Activated T-helper 17 cell treated with anti-CD3 and anti-CD28 coated beads, Interleukin-2, amount 50 U/mL, for 72 hours (primary cell): ENCODE data around the gene SCG5. TPM values are rescaled to one million over a fixed set of nuclear protein-coding genes. Genes with fewer than 3 reads are reported as not detected.
"Not testable (repeated sequence)": the region's sequence is repeated elsewhere in the genome, so short reads cannot be mapped to it uniquely, and the experiment has no call there.

Experiments
- ATAC-seq: fragments of 150-1000 bp; cut with Tn5 transposase; replicated peaks from 2 replicates; pipeline ENCODE4 v1.10.0; 2021; ENCODE audit warnings: mild to moderate bottlenecking, moderate library complexity
- H3K27ac Mint-ChIP-seq: one replicate; pipeline ENCODE4 v1.8.0; 2022; ENCODE audit warnings: mixed read lengths
- H3K27me3 Mint-ChIP-seq: one replicate; pipeline ENCODE4 v1.8.0; 2022; ENCODE audit warnings: mixed read lengths
- H3K36me3 Mint-ChIP-seq: one replicate; pipeline ENCODE4 v1.8.0; 2022; ENCODE audit warnings: low read depth, mild to moderate bottlenecking, mixed read lengths
- H3K4me1 Mint-ChIP-seq: one replicate; pipeline ENCODE4 v1.8.0; 2022; ENCODE audit warnings: mixed read lengths
- H3K4me3 Mint-ChIP-seq: one replicate; pipeline ENCODE4 v1.8.0; 2022; ENCODE audit warnings: mild to moderate bottlenecking, mixed read lengths
- H3K9me3 Mint-ChIP-seq: one replicate; pipeline ENCODE4 v1.8.0; 2022; ENCODE audit warnings: mixed read lengths
- total RNA-seq, 2 donors: library from RNA; stranded (reverse); gene quantifications; one replicate each; pipeline ENCODE4 v1.2.3, GENCODE V29; 2022

SCG5 gene
- 1 to 10 TPM; 2.9 to 3.5 TPM for total RNA-seq

DNA sequence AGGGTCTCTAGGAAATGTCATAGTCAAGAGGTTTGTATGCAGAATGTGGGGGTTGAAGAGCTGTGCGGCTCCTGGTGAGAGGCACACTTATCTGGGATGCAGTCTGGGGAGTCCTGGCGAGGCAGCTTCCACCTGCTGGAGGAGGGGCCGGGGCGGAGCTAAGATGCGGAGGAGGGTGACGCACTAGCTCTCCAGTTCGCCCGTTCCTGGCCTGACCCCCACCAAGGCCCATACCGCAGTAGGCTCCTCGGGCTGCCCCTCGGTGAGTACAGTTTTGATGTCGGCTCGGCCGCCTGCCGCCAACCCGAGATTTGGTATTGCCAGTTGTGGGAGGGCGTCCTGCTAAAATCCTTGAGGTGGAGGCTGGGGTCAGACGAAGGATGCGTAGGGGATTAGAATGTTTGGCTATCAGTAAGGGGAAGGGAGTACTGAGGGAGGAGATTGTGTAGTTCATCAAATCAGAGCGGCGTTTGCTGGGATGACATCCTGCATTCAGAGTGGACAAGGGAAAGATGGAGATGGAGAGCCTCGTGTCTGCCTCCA lies at the start of gene SCG5:
Gene SCG5 (plus strand): TSS at position 194 of the 543 bp plus-strand sequence. CDS start 1,883 bp downstream, outside the sequence.
- Mint-ChIP-seq H3K4me3 (no peak within 1 kb of the TSS), H3K9me3 (no peaks in the 10 kb centered on the region), H3K27ac (no peak within 1 kb of the TSS), H3K36me3 (peaks cover 15% of the 10 kb centered on the region), H3K27me3 (no peaks in the 10 kb centered on the region), H3K4me1 (no peaks in the 10 kb centered on the region)
- ATAC-seq: no peak

DNA sequence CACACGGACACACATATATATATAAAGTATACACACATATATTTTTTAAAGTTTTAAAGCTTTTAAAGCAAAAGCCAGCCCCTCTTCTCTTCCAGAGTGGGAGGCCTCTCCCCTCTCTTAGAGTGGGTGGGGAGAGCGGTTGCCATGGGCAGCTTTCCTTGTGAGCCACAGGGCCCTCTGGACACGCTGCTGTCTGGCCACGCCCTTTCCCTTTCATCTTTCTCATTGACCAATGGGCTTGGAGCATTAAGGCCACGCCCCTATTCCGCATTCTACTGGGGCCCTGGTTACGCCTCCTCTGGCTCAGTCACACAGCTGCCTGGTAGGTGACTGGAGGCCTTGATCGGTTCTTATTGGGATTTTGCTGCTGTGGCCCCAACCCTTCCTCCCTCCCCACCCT lies 48.4 kb upstream of the SCG5 start, which contains the start of gene GOLGA8N:
Gene GOLGA8N (plus strand): TSS at position 306 of the 400 bp plus-strand sequence.
- H3K27me3 Mint-ChIP-seq: not testable (repeated sequence)

DNA sequence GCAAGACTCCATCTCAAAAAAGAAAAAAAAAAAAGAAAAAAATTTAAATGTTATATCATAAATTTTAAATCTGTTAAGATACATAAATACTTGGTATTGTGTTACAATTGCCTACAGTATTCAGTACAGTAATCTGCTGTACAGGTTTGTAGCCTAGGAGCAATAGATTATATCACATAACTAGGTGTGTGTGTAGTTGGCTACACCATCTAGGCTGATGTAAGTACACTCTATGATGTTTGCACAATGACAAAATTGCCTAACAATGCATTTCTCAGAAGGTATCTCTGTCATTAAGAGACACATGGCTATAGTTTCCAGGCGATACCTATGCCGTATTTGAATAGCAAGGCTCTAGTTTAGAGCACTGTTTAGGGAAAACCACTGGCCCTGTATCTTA lies 32.0 kb upstream of the SCG5 start:
- not testable (repeated sequence) for H3K9me3 Mint-ChIP-seq, H3K36me3 Mint-ChIP-seq, H3K4me3 Mint-ChIP-seq, ATAC-seq, H3K27me3 Mint-ChIP-seq, H3K27ac Mint-ChIP-seq, H3K4me1 Mint-ChIP-seq

More for the DNA sequence above, 48.4 kb upstream of the SCG5 start, which contains the start of gene GOLGA8N:
- H3K36me3 Mint-ChIP-seq, H3K9me3 Mint-ChIP-seq, H3K4me3 Mint-ChIP-seq, H3K27ac Mint-ChIP-seq, ATAC-seq, H3K4me1 Mint-ChIP-seq: not testable (repeated sequence)

- H3K4me3 Mint-ChIP-seq, ATAC-seq, H3K27me3 Mint-ChIP-seq, H3K36me3 Mint-ChIP-seq, H3K9me3 Mint-ChIP-seq, H3K27ac Mint-ChIP-seq, H3K4me1 Mint-ChIP-seq: not testable (repeated sequence)
Observed at GRCh38 chr15:32610719-32611118, 30.8 kb upstream of the SCG5 start.

DNA sequence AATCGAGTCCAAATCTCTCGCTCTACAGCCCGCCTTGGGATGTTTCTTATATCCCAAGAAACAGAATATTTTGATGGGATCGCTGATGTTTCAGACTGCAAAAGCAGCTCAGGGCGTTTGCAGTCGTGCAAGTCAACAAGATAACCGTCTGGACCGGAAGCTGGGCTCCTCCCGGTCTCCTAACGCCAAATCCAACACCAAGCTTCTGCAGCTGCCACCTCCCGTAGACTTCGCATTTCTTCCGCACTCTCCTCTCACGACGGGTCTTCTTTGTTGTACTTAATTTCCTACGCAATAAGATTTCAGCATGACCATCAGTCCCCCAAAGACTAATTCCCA lies 26.8 kb upstream of the SCG5 start:
- peak; percentile 53 for ATAC-seq
- H3K27me3 Mint-ChIP-seq, H3K9me3 Mint-ChIP-seq, H3K4me1 Mint-ChIP-seq: not testable (repeated sequence)
- peaks cover 22% of the 10 kb centered on the region for H3K36me3 Mint-ChIP-seq
- peak overlapping the region; percentile 87 for H3K27ac Mint-ChIP-seq
- H3K4me3 Mint-ChIP-seq: peak overlapping the region; percentile 99

- Mint-ChIP-seq H3K36me3 (peaks cover 22% of the 10 kb centered on the region), H3K27ac (peak within 1 kb of the TSS; percentile 87), H3K4me3 (peak within 1 kb of the TSS; percentile 99)
- ATAC-seq: peak; percentile 82
- not testable (repeated sequence) for H3K4me1 Mint-ChIP-seq, H3K27me3 Mint-ChIP-seq, H3K9me3 Mint-ChIP-seq
Observed at GRCh38 chr15:32615051-32615870, 26.2 kb upstream of the SCG5 start, which contains the start of gene ARHGAP11A. TSS of gene ARHGAP11A (plus strand) at chr15:32615504. CDS start at chr15:32616212, 708 bp downstream.

GRCh38 chr15:32615871-32616426 lies 25.6 kb upstream of the SCG5 start:
- H3K4me3 Mint-ChIP-seq: peak overlapping the region; percentile 99
- peaks cover 22% of the 10 kb centered on the region for H3K36me3 Mint-ChIP-seq
- H3K4me1 Mint-ChIP-seq, H3K27me3 Mint-ChIP-seq, H3K9me3 Mint-ChIP-seq: not testable (repeated sequence)
- H3K27ac Mint-ChIP-seq: peak overlapping the region; percentile 87
- peak; percentile 34 for ATAC-seq

GRCh38 chr15:32636410-32636809 lies 5.1 kb upstream of the SCG5 start:
- no peaks in the 10 kb centered on the region for H3K27me3 Mint-ChIP-seq
- no peak overlapping the region for H3K27ac Mint-ChIP-seq
- H3K9me3 Mint-ChIP-seq: no peaks in the 10 kb centered on the region
- peaks cover 52% of the 10 kb centered on the region for H3K36me3 Mint-ChIP-seq
- no peaks in the 10 kb centered on the region for H3K4me1 Mint-ChIP-seq
- ATAC-seq: no peak
- no peak overlapping the region for H3K4me3 Mint-ChIP-seq

DNA sequence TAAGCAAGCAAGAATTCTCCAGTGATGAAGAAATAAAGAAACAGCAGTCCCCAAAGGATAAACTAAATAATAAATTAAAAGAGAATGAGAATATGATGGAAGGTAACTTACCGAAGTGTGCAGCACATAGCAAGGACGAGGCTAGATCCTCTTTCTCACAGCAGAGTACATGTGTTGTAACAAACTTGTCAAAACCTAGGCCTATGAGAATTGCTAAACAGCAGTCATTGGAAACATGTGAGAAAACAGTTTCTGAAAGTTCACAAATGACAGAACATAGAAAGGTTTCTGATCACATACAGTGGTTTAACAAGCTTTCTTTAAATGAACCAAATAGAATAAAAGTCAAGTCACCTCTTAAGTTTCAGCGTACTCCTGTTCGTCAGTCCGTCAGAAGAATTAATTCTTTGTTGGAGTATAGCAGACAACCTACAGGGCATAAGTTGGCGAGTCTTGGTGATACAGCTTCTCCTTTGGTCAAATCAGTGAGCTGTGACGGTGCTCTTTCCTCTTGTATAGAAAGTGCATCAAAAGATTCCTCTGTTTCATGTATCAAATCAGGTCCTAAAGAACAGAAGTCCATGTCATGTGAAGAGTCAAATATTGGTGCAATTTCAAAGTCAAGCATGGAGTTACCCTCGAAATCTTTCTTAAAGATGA lies 4.5 kb upstream of the SCG5 start:
- Mint-ChIP-seq H3K27ac (no peak overlapping the region), H3K9me3 (no peaks in the 10 kb centered on the region), H3K36me3 (peaks cover 52% of the 10 kb centered on the region), H3K4me3 (no peak overlapping the region), H3K27me3 (no peaks in the 10 kb centered on the region), H3K4me1 (no peaks in the 10 kb centered on the region)
- no peak for ATAC-seq

DNA sequence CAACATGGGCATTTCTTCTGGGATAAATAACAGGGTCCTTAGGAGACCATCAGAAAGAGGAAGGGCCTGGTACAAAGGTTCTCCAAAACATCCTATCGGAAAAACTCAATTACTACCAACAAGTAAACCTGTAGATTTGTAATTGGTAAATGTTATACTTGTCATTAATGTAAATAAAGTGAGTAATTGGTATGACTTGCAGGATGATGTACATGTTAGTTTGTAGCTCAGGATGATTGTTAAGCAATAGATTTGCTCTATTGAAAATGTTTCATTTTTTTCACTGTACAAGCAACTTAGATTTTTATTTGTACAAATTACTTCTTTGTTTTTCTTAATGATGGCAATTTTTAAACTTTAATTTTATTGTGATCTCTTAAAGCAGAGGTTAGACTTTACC lies 3.8 kb upstream of the SCG5 start:
- Mint-ChIP-seq H3K27me3 (no peaks in the 10 kb centered on the region), H3K36me3 (peaks cover 51% of the 10 kb centered on the region), H3K4me1 (no peaks in the 10 kb centered on the region), H3K4me3 (no peak overlapping the region), H3K27ac (no peak overlapping the region), H3K9me3 (no peaks in the 10 kb centered on the region)
- no peak for ATAC-seq

- no peak overlapping the region for H3K4me3 Mint-ChIP-seq
- H3K9me3 Mint-ChIP-seq: no peaks in the 10 kb centered on the region
- H3K36me3 Mint-ChIP-seq: peaks cover 6% of the 10 kb centered on the region
- no peak overlapping the region for H3K27ac Mint-ChIP-seq
- H3K4me1 Mint-ChIP-seq: no peaks in the 10 kb centered on the region
- ATAC-seq: no peak
- H3K27me3 Mint-ChIP-seq: no peaks in the 10 kb centered on the region
Observed at GRCh38 chr15:32642667-32643435, 1.3 kb downstream of the SCG5 start.

DNA sequence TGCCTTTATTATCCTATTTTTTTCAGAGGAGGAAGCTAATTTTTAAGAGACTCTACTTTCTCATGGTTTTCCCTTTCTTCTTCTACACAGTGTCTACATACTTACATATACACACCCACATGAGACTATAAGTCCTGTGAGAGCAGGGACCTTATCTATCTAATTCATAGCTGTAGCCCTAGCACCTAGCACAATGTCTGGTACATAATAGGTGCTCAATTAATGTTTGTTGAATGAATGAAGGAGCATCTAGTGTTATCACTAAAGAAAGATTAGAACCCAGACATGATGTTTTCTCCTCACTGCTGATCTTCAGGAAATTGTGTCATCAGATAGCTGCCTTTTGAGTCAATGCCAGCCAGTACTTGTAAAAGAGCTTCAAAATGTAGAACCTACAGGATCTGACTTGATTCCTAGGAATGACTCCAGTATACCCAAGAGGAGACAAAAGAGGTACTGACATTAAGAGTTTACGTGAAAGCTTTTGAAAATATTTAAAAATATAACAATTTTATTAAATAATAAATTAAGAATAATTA lies 2.5 kb downstream of the SCG5 start:
- H3K4me3 Mint-ChIP-seq: no peak overlapping the region
- H3K4me1 Mint-ChIP-seq: no peaks in the 10 kb centered on the region
- no peak for ATAC-seq
- H3K27ac Mint-ChIP-seq: no peak overlapping the region
- no peaks in the 10 kb centered on the region for H3K27me3 Mint-ChIP-seq
- H3K36me3 Mint-ChIP-seq: peaks cover 6% of the 10 kb centered on the region
- H3K9me3 Mint-ChIP-seq: no peaks in the 10 kb centered on the region

DNA sequence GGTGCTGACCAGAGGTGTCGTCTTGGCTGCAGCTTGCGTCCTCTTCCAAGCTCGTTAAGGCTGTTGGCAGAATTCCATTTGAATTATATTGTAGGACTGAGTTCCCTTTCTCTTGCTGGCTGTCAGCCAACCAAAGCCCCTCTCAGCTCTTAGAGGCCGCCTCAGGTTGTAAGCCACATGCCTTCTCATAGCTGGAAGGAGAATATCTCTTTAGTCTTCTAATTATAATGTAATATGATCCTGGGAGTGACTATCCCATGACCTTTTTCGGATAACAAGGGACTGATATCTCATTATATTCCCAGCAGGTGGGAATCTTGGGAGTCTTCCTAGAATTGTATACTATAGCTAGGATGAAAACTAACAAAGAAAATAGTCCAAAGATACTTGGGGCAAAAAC lies 4.8 kb downstream of the SCG5 start:
- Mint-ChIP-seq H3K27me3 (no peaks in the 10 kb centered on the region), H3K9me3 (no peaks in the 10 kb centered on the region), H3K4me3 (no peak overlapping the region), H3K36me3 (no peaks in the 10 kb centered on the region), H3K27ac (no peak overlapping the region), H3K4me1 (no peaks in the 10 kb centered on the region)
- no peak for ATAC-seq

GRCh38 chr15:32649342-32649741 lies 7.8 kb downstream of the SCG5 start:
- Mint-ChIP-seq H3K36me3 (no peaks in the 10 kb centered on the region), H3K9me3 (no peaks in the 10 kb centered on the region), H3K4me1 (no peaks in the 10 kb centered on the region), H3K27ac (no peak overlapping the region), H3K4me3 (no peak overlapping the region), H3K27me3 (no peaks in the 10 kb centered on the region)
- ATAC-seq: no peak
